GM19324 (cell line): ENCODE data around the gene RAB11FIP4.

Experiments used
- ATAC-seq: cut with Tn5 transposase; IDR thresholded peaks from one replicate; pipeline ENCODE4 v1.9.1; 2021; ENCODE audit warnings: mild to moderate bottlenecking, moderate library complexity; ENCODE audit not compliant: unreplicated experiment, low FRiP score

RAB11FIP4 gene

DNA sequence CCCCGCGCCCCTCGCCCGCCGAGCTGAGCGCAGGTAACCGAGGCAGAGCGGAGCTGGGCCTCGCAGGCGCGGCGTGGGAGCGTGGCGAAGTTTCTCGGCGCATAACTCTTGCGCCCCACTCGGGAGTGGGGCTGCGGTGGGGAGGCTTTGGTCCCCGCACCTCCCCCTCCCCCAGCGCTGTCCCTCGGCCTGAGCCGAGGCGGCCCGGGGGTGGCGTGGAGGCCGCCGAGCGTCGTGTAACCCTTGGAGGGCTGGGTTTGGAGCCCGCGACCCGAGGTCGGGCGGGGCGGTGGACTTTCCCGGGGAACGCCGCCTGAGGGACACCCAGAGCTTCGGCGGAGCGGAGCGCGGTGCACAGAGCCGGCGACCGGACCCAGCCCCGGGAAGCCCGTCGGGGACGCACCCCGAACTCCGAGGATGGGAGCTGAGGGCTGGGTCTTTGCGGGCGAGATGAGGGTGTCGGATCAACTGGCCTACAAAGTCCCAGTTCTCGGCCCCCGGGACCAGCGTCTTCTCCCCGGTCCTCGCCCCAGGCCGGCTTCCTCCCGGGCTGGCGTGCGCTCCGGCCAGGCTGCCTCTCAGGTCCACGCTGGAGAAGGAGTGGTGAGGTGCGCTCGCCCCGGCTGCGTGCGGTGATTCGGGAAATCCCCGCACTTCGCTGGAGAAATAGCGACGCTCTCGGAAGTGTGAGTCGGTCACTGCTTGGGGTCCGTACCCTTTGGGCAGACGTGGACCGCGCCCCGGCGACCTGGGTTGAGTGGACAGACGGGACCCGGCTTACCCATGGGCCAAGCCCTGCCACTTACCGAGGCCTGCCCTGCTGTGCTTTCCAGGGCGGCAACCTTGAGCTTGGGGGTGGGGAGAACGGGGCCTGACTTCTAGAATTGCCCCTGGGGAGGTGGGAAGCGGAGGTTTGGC, 168.4 kb downstream of the RAB11FIP4 start:
- no peak for ATAC-seq

DNA sequence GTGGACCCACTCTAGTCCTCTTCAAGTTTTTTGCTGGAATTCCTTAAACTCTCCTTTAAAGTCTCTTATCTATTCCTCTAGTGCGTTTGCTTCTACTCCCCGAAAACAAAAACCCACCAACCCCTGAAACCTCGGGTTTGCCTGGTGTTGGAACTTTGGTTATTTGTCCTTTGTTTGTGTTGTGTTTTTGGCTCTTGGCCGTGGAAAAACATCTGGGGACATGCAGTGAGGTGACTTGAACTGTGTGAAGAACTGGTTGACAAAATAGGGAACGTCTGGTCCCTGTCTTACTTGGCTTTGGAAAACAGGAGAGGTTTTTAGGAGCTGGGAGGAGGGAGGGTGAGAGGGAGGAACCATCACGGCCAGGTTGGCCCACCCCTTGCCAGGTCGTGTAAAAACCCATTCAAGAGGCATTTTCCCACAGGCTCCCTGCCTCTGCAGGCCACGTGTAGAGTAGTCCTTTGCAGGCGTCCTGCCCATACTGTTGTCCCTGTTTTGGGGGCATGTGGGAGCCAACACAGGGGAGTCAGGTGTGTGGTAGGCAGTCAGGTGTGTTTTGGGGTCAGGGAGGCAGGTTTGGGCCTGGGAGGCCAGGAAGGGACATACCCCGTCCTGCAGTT, 169.3 kb downstream of the RAB11FIP4 start:
- no peak for ATAC-seq

DNA sequence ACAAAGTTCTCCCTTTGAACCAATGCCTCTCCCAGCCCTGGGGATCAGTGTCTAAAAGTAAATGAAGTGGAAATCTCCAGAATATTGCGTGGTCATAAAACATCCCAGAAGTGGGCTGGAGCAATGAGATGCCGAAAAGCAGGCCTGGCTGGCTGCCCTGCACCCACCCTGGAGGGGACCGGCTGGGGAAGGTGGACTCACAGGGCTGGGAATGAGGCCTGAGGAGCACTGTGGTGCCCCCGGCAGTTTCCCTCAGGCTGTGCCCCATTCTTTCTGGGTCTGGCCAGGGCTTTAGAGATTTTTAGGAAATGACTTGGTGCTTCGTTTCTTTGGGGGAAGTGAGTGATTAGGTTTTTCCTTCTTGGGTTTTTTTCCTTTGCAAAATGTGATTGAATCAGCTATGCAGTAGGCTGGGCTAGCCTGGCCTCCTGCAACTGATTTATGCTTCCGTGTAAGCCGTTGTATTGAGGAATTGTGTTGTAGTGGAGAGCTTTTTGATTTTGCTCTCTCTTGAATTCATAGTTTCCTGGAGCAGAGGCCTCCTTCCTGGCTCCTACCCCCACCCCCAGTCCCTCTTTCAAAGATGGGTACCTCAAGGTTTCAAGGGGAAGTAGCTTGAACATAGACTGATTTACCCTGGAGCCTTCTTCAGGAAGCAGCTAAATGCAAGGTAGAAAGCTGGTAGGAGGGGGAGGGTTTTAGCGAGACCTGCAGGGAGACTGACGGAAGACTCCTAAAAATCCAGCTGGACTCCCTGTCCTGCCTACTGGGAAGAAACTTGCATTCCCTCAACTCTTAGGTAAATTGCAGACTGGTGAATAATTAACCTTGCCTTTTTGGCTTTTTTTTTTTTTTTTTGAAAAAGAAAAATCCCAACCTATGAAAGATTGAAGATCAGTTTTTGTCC, 170.2 kb downstream of the RAB11FIP4 start:
- ATAC-seq: no peak

DNA sequence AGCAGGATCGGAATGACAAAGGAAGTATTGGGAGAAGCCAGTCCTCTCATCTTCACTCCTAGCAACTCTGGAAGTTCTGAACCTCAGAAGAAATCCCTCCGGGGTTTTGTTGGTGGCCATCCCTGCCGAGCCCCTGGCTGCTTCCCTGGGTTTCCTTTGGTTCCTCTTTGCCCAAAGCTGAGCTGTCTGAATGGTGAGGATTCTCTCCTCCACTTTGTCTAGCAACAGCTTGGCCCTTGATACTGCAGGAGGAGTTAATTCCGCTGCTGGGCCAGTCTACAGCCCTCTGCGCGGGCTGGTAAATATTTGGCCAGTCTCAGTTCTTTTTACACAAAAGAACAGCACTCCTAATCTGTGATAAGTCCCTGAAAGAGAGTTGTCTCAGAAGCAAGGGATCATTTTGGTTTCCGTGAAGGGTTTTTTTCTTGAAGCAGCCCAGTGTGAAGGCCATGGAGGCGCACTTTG, 170.9 kb downstream of the RAB11FIP4 start:
- no peak for ATAC-seq

DNA sequence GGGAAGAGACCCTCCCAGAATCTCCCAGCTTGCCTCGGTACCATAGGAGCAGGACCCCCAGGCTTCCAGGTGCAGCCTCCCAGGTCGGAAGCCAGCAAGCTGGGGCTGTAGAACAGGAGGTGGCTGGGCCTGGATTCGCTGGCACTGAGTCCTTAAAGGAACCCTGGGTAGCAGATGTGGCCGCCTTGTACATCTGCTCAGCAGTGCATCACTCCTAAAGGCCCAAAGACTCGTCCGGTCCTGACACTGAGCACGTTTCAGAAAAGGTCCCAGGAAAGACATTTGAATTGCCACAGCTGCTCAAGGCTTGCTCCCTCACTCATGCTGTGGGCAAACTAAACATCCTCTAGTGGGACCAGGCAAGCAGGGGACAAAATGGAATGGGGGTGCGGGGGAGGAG, 172.8 kb downstream of the RAB11FIP4 start:
- no peak for ATAC-seq

DNA sequence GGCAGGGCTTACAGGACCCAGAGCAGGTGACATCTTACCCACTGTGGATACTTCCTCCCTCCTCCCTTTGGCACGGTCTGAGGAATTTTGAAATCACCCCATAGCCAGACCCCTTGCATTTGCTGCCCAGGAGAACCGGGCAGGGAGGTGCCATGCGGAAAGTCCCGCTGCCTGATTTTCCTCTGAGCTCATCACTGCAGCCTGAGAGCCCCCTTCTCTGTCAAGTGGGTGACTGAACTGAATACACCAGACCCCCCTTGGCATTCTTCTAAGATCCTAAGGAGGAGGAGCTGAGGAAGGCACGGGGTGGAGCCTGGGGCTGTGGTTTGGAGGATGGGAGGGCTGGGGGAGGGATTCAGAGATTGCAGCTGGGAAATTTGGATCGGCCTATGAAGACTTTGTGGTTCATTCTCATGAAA, 173.4 kb downstream of the RAB11FIP4 start:
- ATAC-seq: no peak

DNA sequence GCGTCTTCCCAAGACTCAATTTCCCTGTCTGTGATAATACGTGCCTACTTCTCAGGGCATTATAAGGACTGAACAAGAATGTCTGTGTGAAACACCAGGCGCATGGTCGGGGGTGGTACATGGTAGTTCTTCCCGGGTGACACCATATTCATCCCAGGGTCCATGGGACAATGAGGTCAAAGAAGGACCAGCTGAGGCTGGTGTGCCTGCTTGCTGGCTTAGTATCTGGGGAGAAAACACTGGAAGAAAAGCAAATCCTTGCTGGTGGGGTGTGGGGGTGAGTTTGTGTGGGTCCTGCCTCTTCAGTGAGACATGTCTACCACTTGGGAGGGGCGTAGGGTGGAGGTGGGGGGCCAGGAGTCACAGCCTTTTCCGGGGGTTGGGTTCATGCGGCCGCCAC, 174.2 kb downstream of the RAB11FIP4 start:
- ATAC-seq: no peak

DNA sequence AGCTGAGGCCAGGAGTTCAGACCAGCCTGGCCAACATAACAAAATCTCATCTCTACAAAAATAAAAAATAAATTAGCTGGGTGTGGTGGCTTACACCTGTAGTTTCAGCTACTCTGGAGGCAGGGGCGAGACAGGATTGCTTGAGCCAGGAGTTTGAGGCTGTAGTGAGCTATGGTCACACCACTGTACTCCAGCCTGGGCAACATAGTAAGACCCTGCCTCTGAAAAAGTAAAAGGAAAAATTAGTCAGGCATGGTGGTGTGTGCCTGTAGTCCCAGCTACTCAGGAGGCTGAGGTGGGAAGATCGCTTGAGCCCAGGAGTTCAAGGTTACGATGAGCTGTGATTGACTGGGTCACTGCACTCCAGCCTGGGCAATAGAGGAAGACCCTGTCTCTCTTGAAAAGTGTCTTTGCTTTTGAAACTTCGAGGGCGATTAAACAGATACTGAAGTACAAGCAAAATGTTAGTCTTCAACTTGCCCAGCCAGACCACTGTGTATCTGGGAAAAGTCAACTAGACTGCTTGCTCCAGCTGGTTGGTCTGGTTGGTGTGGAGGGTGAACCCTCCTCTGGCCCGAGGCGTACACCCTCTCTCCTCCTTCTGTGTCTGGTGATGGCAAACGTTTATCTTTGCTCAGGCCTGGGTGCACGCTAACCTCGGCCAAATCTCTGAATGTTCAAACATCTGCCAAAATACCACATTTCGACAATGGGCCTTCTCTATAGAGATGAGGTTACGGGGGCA, 174.9 kb downstream of the RAB11FIP4 start:
- ATAC-seq: no peak

DNA sequence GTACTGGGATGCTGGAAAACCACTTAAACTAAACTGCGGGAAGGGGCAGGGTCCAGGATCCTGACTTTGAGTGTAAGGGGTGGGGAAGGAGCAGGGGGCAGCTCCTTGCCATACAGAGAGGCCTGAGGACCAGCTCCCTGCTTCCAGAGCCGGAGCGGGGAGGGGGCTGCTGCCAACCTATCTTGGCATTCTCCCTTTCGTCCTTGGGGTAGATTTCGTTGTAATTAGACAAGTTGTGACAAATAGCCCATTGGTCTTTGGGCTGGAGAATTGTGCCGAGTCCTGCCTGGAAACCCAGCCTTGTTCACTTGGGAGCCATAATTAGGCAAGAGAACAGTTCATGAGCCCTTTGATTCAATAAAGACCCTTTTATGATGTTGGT, 175.5 kb downstream of the RAB11FIP4 start:
- no peak for ATAC-seq

DNA sequence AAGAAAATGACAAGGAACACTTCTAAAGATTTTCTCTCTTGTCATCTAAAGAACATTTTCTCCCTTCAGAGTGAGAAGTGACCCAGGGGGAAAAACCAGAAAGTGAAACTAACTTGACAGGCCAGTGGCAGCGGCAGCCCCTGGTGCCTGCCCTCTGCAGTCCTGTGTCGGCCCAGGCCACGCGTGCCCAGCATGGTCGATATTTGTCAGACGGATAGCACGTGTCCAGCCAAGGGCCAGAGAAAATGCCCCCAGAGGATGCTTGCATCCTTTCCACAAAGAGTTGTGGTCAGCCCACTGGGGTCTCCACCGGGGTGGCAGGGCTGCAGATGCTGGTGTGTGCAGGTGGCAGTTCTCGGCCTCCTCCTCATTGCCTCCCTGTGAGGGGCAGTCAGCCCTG, 176.6 kb downstream of the RAB11FIP4 start:
- no peak for ATAC-seq

DNA sequence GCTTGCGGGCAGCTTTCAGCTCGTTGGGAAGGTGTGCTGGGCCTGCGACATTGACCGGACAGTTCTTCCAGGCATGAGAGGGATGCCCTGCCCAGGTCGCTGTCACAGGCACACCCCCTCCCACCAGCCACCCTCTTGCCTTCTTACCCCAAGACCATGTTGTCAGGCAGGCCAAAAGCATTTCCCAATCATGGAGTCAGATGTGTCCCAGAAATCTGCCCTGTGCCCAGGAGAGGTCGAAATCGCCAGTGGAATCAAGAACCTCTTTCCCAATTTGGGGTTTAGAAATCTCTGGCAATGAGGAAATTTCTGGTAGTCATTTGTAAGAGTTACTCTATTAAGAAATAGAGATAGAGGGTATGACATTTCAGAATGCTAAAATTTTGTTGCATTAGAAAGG, 177.1 kb downstream of the RAB11FIP4 start:
- no peak for ATAC-seq

DNA sequence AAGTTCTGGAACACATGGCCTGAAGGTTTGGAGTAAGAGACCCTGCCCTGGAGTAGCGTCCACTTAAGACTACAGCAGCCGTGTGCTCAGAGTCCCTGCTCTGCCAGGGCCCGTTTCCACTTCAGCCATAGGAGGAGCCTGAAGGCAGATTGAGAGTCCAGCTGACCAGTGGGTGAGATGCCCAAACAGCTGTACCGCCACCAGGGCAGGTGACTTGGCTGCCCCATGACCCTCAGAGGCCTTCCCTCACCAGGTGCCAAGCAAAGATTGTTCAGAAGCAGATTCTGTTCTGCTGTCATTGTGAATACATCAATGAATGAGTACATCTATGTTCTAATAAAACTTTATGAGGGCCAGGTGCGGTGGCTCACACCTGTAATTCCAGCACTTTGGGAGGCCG, 178.8 kb downstream of the RAB11FIP4 start:
- ATAC-seq: no peak

DNA sequence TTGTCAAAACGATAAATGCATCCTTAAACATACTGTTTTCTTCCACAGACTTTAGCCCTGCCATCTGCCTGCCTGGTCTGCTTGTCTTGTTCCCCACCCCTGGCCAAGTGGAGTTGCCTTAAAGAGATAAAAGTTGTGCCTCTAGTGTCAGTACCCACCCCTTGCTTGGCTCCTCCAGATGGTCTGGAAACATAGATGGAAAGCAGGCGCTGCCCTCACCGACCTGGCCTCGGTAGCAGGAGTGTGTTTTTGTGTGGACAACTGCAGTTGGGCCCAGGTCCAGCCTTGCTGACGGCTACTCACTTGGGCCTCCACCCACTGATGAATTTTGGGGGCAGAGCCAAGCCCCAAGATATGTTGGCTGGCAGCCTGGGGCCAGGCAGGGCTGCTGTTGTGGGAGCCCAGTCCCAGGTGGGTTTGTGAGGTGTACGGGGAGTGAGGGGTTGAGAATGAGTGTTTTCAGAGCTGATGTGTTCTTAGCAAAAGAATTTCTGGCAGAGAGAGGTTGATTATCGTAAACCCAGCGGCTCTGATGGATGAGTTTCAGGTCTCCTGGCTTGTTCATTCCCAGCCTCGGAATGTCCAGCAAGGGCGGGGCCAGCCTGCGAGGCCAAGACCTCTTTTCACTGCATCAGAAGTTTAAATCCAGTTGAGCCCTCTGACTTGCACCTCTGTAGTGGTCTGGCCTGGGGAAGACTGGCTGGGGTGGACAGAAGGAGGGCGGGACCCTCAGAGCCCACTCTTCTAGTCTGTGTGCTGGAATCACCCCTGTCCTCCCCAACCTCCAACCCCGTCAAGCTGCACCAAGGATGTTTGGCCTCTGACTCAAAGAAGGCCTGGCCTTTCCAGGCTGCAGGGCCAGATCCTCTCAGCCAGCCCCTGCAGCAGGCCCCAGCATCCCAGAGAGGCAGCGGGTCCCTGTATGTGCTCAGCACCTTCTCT, 179.7 kb downstream of the RAB11FIP4 start:
- no peak for ATAC-seq

DNA sequence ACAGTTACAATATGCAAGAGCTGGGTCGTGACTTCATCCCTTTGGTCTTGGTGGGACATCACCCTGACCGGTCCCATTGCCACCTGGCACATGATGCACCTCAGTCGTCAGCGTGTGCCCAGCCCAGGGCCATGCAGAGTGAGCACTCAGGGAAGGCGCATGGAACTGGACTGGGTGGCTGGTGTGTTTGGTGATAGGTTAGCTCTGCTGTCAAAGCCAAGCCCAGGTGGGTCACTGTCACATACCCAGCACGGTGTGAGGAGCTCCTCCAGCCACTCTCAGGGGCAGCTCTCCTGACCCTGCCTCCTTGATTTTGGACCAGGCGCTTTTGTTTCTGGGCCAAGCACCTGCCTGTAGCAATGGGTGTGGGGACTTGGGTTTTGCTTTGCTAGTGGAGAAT, 180.9 kb downstream of the RAB11FIP4 start:
- ATAC-seq: no peak

DNA sequence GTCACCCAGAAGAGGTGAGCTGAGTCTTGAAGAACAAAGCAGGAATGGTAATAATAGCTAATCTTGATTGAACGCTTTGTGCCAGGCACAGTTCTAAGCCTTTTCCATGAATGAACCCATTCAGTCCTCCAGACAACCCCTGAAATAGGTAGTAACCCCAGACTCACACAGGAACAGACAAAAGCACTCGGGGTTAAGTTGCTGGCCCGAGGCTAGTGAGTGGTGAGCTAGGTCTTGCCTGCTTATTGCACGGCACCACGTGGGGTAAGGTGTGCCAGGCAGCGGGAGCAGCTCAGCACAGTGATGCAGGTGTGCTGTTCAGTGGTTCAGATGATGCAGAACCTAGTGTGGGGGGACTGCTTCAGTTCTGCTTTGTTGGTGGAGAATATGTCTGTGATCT, 181.6 kb downstream of the RAB11FIP4 start:
- no peak for ATAC-seq

DNA sequence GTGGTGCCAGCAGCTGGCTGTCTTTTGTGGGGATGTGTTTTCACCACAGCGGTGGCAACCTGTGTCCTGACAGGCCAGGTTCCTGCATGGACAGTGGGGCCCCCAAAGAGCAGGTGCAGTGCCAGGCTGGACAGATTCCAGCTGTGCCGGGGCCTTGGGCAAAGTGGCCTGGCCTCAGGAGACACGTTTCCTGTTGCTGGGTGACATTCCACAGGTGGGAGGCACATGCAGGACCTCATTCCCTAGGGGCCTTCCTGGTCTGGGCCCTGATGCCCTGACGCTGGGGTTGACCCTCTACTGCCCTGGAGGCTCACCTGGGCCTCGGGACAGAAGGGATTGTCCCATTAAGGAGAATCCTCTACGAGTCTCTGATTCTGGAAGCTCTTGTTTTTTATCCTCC, 182.4 kb downstream of the RAB11FIP4 start:
- ATAC-seq: no peak

DNA sequence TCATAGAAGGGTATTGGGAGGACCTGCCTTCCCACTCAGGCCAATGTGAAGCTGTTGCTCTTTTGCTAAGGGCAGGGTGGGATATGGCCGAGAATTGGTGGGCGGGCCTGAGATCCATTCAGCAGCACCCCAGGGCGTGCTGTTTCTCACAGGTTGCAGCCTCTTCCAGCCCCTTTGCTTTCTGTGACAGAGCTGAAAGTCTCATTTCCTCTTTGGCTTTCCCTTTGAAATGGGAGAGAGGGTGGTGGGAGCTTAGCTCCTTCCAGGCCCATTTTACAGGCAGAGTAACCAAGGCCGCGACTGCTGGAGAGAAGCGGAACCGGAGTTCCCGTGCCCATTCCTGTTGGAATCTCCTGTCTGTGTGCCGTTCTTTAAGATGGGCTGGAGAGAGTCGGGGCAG, 183.0 kb downstream of the RAB11FIP4 start:
- no peak for ATAC-seq

DNA sequence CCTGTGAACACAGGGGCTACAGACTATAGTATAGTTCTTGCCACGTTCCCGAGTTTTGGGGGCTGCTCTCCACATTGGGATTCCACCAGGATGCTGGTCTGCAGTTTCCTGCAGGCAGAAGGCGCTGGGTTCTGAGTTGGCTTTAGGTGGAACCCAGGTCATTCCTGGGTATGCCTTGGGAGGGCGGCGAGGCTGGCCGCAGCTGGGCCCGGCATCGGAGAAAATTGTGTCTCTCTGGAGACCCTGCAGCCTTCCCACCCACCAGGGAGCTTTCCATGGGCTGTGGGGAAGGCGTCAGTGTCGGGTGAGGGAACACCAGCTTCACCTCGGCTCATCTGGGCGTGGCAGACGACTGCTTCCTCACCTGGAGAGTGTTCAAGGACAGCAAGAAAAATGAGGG, 183.6 kb downstream of the RAB11FIP4 start:
- no peak for ATAC-seq

DNA sequence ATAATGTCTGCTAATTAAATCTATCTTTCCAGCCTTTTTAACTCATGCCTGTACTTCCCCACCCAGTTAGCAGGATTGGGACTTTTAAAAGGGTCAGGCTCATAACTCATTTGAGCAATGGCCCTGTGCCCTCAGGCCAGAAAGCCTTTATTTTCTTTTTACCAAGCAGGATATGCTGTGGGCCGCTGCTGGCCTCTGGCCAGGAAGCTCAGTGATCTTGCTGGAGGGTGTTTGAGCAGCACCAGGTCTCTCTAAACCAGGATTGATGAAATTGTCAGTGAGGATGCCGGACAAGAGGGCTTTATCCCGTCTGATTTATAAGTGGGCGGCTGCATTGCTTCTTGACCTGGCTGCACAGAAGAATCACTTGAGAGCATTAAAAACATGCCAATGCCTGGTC, 187.8 kb downstream of the RAB11FIP4 start:
- ATAC-seq: no peak
